ENCODE results near the gene HSD3B2. TPM values are rescaled to one million over a fixed set of nuclear protein-coding genes. Genes with fewer than 3 reads are reported as not detected.

HSD3B2 gene
- total and polyA plus RNA-seq, 2 of the 8 experiments (the other 6 are each of a cell fraction or from before 2014, with no cell fraction given), result not detected

DNA sequence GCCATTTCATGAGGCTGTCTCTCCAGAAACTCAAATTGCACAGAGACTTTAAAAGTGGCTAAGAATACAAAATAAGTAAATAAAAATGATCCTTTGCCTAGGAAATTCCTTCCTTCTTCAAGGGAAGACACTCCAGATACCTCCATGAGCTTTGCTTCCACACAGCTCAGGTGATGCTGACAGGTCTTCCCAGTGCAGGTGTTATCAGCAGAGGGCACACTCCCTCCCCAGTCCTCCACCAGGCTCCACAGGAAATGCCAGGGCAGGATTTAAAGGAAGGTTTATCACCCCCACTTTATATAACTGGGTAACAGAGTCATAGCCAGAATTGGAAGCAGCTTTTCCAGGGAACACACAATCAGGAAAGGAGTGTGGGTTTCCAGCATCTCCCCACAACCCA, 5.7 kb downstream of the HSD3B2 start:
- ChIA-PET POLR2A (ENCODE audit: partially characterized antibody) (no interaction called here), CTCF (ENCODE audit: partially characterized antibody) (interaction anchor here (0.9 to 2.0 kb wide), 4 partner anchors 10 to 26 kb away, joined by 3 to 9 read pairs (median 4); no protein-coding TSS in a partner anchor)
- H3K18ac ChIP-seq (ENCODE audit: extremely low read depth, low read length), result no peak overlapping the region
- no peak overlapping the region for H3K23ac ChIP-seq (ENCODE audit: insufficient read length)
- H3K27ac ChIP-seq (ENCODE audit: low read depth, low read length), result no peak overlapping the region
- H4K20me1 ChIP-seq (replicated peaks in 1 of 2; ENCODE audit: control insufficient read depth in 1 of 2, insufficient read depth in 2 of 2, low read length in 2 of 2), result no peaks in the 10 kb centered on the region
- H3K4me1 ChIP-seq (replicated peaks in 1 of 4; ENCODE audit: control insufficient read depth in 3 of 4, insufficient read depth in 4 of 4, low read length in 3 of 4), result 0 out of 7 replicates have a peak, but pooled peaks cover 0 to 2% (median 0%) of the 10 kb centered on the region in 4 experiments
- no peaks in the 10 kb centered on the region for H3K23me2 ChIP-seq (ENCODE audit: low read depth, low read length)
- TF ChIP-seq, protein P1, sequence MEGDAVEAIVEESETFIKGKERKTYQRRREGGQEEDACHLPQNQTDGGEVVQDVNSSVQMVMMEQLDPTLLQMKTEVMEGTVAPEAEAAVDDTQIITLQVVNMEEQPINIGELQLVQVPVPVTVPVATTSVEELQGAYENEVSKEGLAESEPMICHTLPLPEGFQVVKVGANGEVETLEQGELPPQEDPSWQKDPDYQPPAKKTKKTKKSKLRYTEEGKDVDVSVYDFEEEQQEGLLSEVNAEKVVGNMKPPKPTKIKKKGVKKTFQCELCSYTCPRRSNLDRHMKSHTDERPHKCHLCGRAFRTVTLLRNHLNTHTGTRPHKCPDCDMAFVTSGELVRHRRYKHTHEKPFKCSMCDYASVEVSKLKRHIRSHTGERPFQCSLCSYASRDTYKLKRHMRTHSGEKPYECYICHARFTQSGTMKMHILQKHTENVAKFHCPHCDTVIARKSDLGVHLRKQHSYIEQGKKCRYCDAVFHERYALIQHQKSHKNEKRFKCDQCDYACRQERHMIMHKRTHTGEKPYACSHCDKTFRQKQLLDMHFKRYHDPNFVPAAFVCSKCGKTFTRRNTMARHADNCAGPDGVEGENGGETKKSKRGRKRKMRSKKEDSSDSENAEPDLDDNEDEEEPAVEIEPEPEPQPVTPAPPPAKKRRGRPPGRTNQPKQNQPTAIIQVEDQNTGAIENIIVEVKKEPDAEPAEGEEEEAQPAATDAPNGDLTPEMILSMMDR (IDR thresholded peaks at IDR 0.05; ENCODE audit: control extremely low read depth in 1 of 3, insufficient read depth in 1 of 3, low read depth in 1 of 3, low read length in 3 of 3), result peak in 1 of 3 experiments; percentile 15; a peak in 1 of 4 replicates
- TF ChIP-seq RAD21 (IDR thresholded peaks at IDR 0.05 in 1 of 2, conservative IDR thresholded peaks at IDR 0.05 in 1 of 2; ENCODE audit: low read depth in 2 of 2, low read length in 2 of 2) (peak in 1 of 2 experiments; percentile 8; a peak in 1 of 4 replicates), TAF7 (optimal IDR thresholded peaks at IDR 0.05; ENCODE audit: borderline replicate concordance, low read depth, low read length) (no peak)
- no peak overlapping the region for H3K9ac ChIP-seq (replicated peaks in 1 of 4; ENCODE audit: extremely low read depth in 1 of 4, low read depth in 3 of 4, low read length in 3 of 4)
- no peaks in the 10 kb centered on the region for H3K27me3 ChIP-seq (replicated peaks in 1 of 4; ENCODE audit: control insufficient read depth in 3 of 4, extremely low read depth in 1 of 4, insufficient read depth in 3 of 4, low read length in 3 of 4)
- no peak overlapping the region for H3K4me3 ChIP-seq (ENCODE audit: extremely low read depth in 1 of 4, insufficient read depth in 2 of 4, low read depth in 3 of 4, low read length in 4 of 4)
- H3K9me3 ChIP-seq (ENCODE audit: insufficient read depth in 2 of 2, low read depth in 1 of 2, low read length in 1 of 2), result no peaks in the 10 kb centered on the region
- H2BK12ac ChIP-seq (ENCODE audit: low read depth, low read length), result no peak overlapping the region
- H3K14ac ChIP-seq (ENCODE audit: insufficient read length), result no peak overlapping the region
- H4K8ac ChIP-seq (ENCODE audit: extremely low read depth, insufficient read depth, low read length), result no peak overlapping the region
- no peak for FAIRE-seq
- H4K5ac ChIP-seq (ENCODE audit: insufficient read length, low read depth, low read length), result no peak overlapping the region
- no peaks in the 10 kb centered on the region for H3K36me3 ChIP-seq (ENCODE audit: control insufficient read depth in 2 of 4, insufficient read depth in 4 of 4, low read length in 3 of 4)
- H2BK15ac ChIP-seq (ENCODE audit: low read length), result no peak overlapping the region
- no peak overlapping the region for H2BK20ac ChIP-seq (ENCODE audit: low read length)
- H2BK120ac ChIP-seq (replicated peaks; ENCODE audit: low read depth, low read length), result no peak overlapping the region
- H2AK5ac ChIP-seq (ENCODE audit: low read depth, low read length), result no peak overlapping the region
- H3K4me2 ChIP-seq (ENCODE audit: insufficient read depth in 1 of 2, low read depth in 2 of 2, low read length in 2 of 2), result no peak overlapping the region
- DNase-seq (ENCODE audit: low read depth in 1 of 2, low spot score in 2 of 2), result no peak
- no peak overlapping the region for H2AFZ ChIP-seq (ENCODE audit: low read length)
- H3K56ac ChIP-seq (replicated peaks; ENCODE audit: insufficient read length, low read depth, low read length), result no peak overlapping the region
- H3K4ac ChIP-seq (replicated peaks; ENCODE audit: insufficient read length, low read depth, low read length), result no peak overlapping the region
- no peak overlapping the region for H2BK5ac ChIP-seq (ENCODE audit: low read depth, low read length)
- no peaks in the 10 kb centered on the region for H3K79me1 ChIP-seq (ENCODE audit: low read depth, low read length)
- H3K79me2 ChIP-seq (ENCODE audit: control insufficient read depth in 1 of 2, insufficient read depth in 2 of 2, low read length in 2 of 2), result no peaks in the 10 kb centered on the region
- H4K91ac ChIP-seq (replicated peaks; ENCODE audit: insufficient read length, low read length), result no peak overlapping the region

Data from H1 (cell line).